ENCODE results near the gene MAML3.

The MAML3 gene

GRCh38 chr4:139794158-139794954 is 359.6 kb downstream of the MAML3 start:
- no peak for TF ChIP-seq CTCF (IDR thresholded peaks at IDR 0.05; ENCODE audit: extremely low read depth, missing control alignments)
- no peak for DNase-seq (ENCODE audit: low spot score)

- DNase-seq (ENCODE audit: low spot score), result no peak
- no peak for TF ChIP-seq CTCF (IDR thresholded peaks at IDR 0.05; ENCODE audit: extremely low read depth, missing control alignments)
Observed at GRCh38 chr4:139791681-139792080, 362.3 kb downstream of the MAML3 start.

GRCh38 chr4:139790291-139790690 is 363.7 kb downstream of the MAML3 start:
- DNase-seq (ENCODE audit: low spot score), result no peak
- no peak for TF ChIP-seq CTCF (IDR thresholded peaks at IDR 0.05; ENCODE audit: extremely low read depth, missing control alignments)

GRCh38 chr4:139789096-139789654 is 364.8 kb downstream of the MAML3 start:
- no peak for TF ChIP-seq CTCF (IDR thresholded peaks at IDR 0.05; ENCODE audit: extremely low read depth, missing control alignments)
- no peak for DNase-seq (ENCODE audit: low spot score)

- no peak for TF ChIP-seq CTCF (IDR thresholded peaks at IDR 0.05; ENCODE audit: extremely low read depth, missing control alignments)
- no peak for DNase-seq (ENCODE audit: low spot score)
Observed at GRCh38 chr4:139786494-139787354, 367.3 kb downstream of the MAML3 start.

GRCh38 chr4:139785356-139785755 is 368.6 kb downstream of the MAML3 start:
- DNase-seq (ENCODE audit: low spot score), result no peak
- no peak for TF ChIP-seq CTCF (IDR thresholded peaks at IDR 0.05; ENCODE audit: extremely low read depth, missing control alignments)
